HG03066 (cell line): Measurements from ENCODE around the gene DACH2.

Experiments
- ATAC-seq: cut with Tn5 transposase; IDR thresholded peaks from one replicate; pipeline ENCODE4 v1.9.1; 2021; ENCODE audit warnings: low read depth; ENCODE audit not compliant: unreplicated experiment

The DACH2 gene

DNA sequence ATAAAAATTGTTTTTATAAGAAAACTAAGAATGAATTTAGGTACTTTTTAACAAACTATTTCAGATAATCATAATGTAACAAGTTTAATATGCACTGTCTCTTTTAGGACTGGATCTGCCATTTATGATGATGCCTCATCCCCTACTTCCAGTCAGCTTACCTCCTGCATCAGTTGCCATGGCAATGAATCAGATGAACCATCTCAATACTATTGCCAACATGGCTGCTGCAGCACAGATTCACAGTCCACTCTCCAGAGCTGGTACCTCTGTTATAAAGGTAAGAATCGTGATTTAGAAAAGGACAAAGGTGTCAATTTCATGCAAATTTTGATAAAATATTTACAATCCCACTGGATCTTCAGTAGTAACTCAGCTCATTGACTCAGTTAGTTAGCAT is 566.2 kb downstream of the DACH2 start:
- ATAC-seq, result no peak

DNA sequence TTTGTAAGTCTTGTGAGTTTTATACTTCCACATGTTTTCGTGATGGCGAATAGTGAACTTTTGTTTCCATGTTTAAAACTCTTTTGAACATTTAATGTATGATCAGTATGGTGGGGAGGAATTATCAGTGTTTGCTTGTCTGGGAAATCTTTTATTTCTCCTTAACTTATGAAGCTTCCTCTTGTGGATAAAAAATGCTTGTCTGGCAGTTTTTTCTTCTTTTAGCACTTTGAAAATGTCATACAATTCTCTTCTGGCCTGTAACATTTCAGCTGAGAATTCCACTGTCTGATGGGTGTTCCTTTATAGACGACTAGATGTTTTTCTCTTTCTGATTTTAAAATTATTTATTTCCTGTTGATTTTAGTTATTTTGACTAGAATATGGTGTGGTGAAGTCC is 576.0 kb downstream of the DACH2 start:
- ATAC-seq, result no peak

DNA sequence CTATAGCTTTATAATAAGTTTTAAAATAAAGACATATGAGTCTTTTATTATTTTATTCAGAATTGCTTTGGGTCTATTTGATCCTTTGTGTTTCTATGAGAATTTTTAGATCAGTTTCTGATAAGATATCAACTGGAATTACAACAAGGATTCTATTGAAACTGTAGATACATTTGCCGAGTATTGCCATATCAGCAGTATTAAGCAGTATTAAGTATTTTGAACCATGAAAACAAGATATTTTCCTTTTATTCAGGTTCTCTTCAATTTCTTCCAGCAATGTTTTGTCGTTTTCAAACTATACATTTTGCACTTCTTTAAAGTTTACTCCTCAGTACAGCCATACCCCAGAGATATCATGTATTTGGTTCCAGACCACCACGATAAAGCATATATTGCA is 598.8 kb downstream of the DACH2 start:
- no peak for ATAC-seq

DNA sequence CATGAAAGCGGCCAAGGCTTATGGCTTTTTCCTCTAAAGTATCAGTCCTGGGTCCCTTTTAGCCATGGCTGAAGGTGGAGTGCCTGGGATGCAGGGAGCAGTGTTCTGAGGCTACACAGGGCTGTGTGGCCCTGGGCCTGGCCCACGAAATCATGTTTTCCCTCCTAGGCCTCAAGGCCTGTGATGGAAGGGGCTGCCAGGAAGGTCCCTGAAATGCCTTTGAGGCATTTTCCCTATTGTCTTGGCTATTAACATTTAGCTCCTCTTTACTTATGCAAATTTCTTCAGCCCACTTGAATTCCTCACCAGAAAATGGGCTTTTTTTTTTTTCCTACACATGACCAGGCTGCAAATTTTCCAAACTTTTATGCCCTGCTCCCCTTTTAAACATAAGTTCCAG is 657.0 kb downstream of the DACH2 start:
- no peak for ATAC-seq

- ATAC-seq, result no peak
Measured at GRCh38 chrX:86806786-86807185, 658.5 kb downstream of the DACH2 start.

DNA sequence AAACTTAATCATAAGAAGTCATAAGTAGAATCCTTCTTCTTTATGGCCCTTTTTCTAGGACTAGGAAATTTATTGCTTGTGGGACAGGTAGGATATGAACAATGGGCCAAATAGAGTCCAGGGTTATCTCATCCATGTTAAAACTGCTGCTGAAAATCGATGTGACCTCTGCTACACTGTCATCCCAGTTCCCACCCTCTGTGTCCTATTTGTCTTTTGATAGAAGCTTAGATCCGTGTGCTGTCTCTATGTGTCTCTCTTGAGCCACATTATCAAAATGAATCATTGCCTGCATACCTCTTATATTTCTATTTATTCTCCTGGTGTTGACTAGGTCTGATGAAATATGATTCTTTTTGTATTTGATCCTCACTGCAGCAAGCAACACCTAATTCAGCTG is 661.4 kb downstream of the DACH2 start:
- no peak for ATAC-seq

DNA sequence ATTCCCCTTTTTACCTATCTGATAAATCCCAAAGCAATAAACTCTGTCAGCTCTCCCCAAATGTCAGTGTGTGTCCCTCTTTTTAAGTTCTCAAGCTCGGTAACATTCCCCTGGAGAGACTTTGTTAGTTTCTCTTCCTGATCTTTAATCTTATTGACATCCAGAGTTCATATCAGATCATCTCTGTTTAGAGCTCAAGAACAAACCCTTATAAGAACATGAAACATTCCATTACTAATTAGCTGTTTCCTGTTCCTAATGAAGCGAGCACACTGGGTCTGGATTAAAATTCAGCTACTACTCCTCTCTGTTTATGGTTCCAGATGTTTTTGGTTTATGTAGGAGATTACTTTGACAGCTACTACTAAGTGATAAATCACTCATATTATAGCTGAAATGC is 681.5 kb downstream of the DACH2 start:
- no peak for ATAC-seq

DNA sequence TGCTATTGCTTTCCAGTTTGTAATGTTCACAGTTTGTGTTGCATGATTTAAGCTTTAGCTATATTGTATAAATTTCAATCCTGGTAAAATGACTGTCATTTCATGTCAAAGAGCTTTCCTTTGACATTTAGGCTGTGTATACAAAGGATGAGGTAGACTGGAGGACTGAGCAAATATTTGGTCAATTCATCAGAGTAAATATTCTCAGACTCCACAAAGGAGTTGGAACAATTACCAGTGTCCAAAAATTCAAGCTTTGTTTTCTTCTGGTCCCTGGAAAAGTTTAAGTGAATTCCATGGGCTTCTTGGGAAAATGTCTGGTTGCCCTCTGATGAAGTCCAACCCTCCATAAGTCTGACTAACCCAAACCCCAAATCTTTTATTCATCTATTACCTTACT is 682.4 kb downstream of the DACH2 start:
- no peak for ATAC-seq

GRCh38 chrX:86845101-86845500 is 696.9 kb downstream of the DACH2 start:
- no peak for ATAC-seq
